Esophagus squamous epithelium (tissue), 5 donors: ENCODE data around the gene EPS8. TPM values are rescaled to one million over a fixed set of nuclear protein-coding genes. Genes with fewer than 3 reads are reported as not detected.

ENCODE experiments used
- DNase-seq: peaks from one replicate; lab custom pipeline; 2025; lab: John Stamatoyannopoulos, UW
- H3K27ac ChIP-seq, 4 donors: fragments of 200-600 bp; sonication (generic); one replicate each; pipeline ENCODE4 v1.5.1; 2016 to 2019; ENCODE audit warnings: mild to moderate bottlenecking in 1 of 4
- H3K27me3 ChIP-seq, 4 donors: fragments of 200-600 bp; sonication (generic); 1 replicate in 3 of 4; 2 replicates in 1 of 4; pipeline versions ENCODE4 v1.5.1 to v1.6.0; 2017 to 2021; ENCODE audit warnings: antibody characterized with exemption in 1 of 4
- H3K36me3 ChIP-seq, 3 donors: fragments of 200-600 bp; sonication (generic); one replicate each; pipeline ENCODE4 v1.5.1; 2016 to 2019
- H3K4me1 ChIP-seq, 3 donors: fragments of 200-600 bp; sonication (generic); one replicate each; pipeline ENCODE4 v1.5.1; 2017 to 2019
- H3K4me3 ChIP-seq, 4 donors: fragments of 200-600 bp; sonication (generic); 1 replicate in 3 of 4; 2 replicates in 1 of 4; pipeline ENCODE4 v1.5.1; 2016 to 2019; ENCODE audit warnings: mild to moderate bottlenecking in 2 of 4, moderate library complexity in 1 of 4
- H3K9me3 ChIP-seq, 3 donors: fragments of 200-600 bp; sonication (generic); one replicate each; pipeline ENCODE4 v1.5.1; 2016 to 2019
- CTCF ChIP-seq, 6 experiments: fragments of 450-650 bp in 4 of 6; fragments of 200-600 bp in 2 of 6; sonication (generic) in 2 of 6; IDR thresholded peaks; one replicate each; pipeline ENCODE4 v1.5.1; 2016 to 2019; ENCODE audit warnings: antibody characterized with exemption in 6 of 6, mild to moderate bottlenecking in 4 of 6, moderate library complexity in 4 of 6
- POLR2A ChIP-seq, 4 donors: fragments of 450-650 bp; IDR thresholded peaks; one replicate each; pipeline ENCODE4 v1.6.1; 2017; ENCODE audit warnings: antibody characterized with exemption in 4 of 4, mild to moderate bottlenecking in 4 of 4, moderate library complexity in 3 of 4
- whole genome bisulfite sequencing, 2 donors: methylation state at CpG; one replicate each; pipeline ENCODE4 v1.1.5; 2018; 5-methylcytosine and 5-hydroxymethylcytosine counted together
- intact Hi-C: fragments of 100-400 bp; cut with DNase I; formaldehyde crosslinking; loops from one replicate; pipeline ENCODE4 v1.15.0; 2022
- total RNA-seq, 4 donors: library from RNA; depleted of rRNA; stranded (reverse); fragments of >200 nt; gene quantifications; one replicate each; pipeline ENCODE4 v1.1.0, GENCODE V29; 2016
- donor health status: DM: yes; HTN: yes; CAD: no.

Gene EPS8
- total RNA-seq, 4 donors from 2014 or later = 14.2 to 56.6 (median 17.7) TPM

GRCh38 chr12:15731940-15732339 is 57.2 kb downstream of the EPS8 start:
- H3K9me3 ChIP-seq = no peaks in the 10 kb centered on the region
- no peak overlapping the region for H3K27ac ChIP-seq
- TF ChIP-seq POLR2A (IDR thresholded peaks at IDR 0.05) = no peak
- TF ChIP-seq CTCF (IDR thresholded peaks at IDR 0.05) = no peak
- DNase-seq = no peak
- WGBS, 2 donors = 89 to 94% methylated on average over 3 of the region's 3 CpGs
- H3K27me3 ChIP-seq = no peaks in the 10 kb centered on the region
- peaks cover 0 to 25% (median 3%) of the 10 kb centered on the region in 3 donors for H3K4me1 ChIP-seq
- intact Hi-C loops = no loop called here
- H3K4me3 ChIP-seq = no peak overlapping the region
- no peaks in the 10 kb centered on the region for H3K36me3 ChIP-seq

- TF ChIP-seq CTCF (IDR thresholded peaks at IDR 0.05) (no peak), POLR2A (IDR thresholded peaks at IDR 0.05) (no peak)
- H3K27me3 ChIP-seq = no peaks in the 10 kb centered on the region
- no peaks in the 10 kb centered on the region for H3K9me3 ChIP-seq
- H3K4me1 ChIP-seq = peaks cover 0 to 41% (median 3%) of the 10 kb centered on the region in 3 donors
- WGBS, 2 donors = 86 to 91% methylated on average over 4 of the region's 4 CpGs
- no peak overlapping the region for H3K27ac ChIP-seq
- DNase-seq = no peak
- H3K4me3 ChIP-seq = no peak overlapping the region
- intact Hi-C loops = no loop called here
- H3K36me3 ChIP-seq = no peaks in the 10 kb centered on the region
These were observed 60.1 kb downstream of the EPS8 start for GRCh38 chr12:15729097-15729496.

- H3K27ac ChIP-seq = peak overlapping the region in 2 of 4 donors; percentile 1 to 38
- H3K4me3 ChIP-seq = no peak overlapping the region
- H3K4me1 ChIP-seq = peaks cover 0 to 41% (median 3%) of the 10 kb centered on the region in 3 donors
- intact Hi-C loops = no loop called here
- no peak for DNase-seq
- H3K36me3 ChIP-seq = no peaks in the 10 kb centered on the region
- no peaks in the 10 kb centered on the region for H3K9me3 ChIP-seq
- H3K27me3 ChIP-seq = no peaks in the 10 kb centered on the region
- TF ChIP-seq CTCF (IDR thresholded peaks at IDR 0.05) (no peak), POLR2A (IDR thresholded peaks at IDR 0.05) (no peak)
- WGBS, 2 donors = 53 to 60% methylated on average over 5 of the region's 5 CpGs
These were observed 61.0 kb downstream of the EPS8 start for GRCh38 chr12:15728118-15728598.

GRCh38 chr12:15726878-15727150 is 62.4 kb downstream of the EPS8 start:
- H3K4me3 ChIP-seq = no peak overlapping the region
- H3K27ac ChIP-seq = peak overlapping the region in 3 of 4 donors; percentile 50 to 58 (median 52)
- TF ChIP-seq CTCF (IDR thresholded peaks at IDR 0.05) (no peak), POLR2A (IDR thresholded peaks at IDR 0.05) (no peak)
- H3K9me3 ChIP-seq = no peaks in the 10 kb centered on the region
- H3K36me3 ChIP-seq = no peaks in the 10 kb centered on the region
- intact Hi-C loops = no loop called here
- H3K27me3 ChIP-seq = no peaks in the 10 kb centered on the region
- H3K4me1 ChIP-seq = peaks cover 0 to 37% (median 3%) of the 10 kb centered on the region in 3 donors
- no peak for DNase-seq

- Histone ChIP-seq H3K27ac (peak overlapping the region in 3 of 4 donors; percentile 50 to 58 (median 52)), H3K4me1 (peaks cover 0 to 38% (median 3%) of the 10 kb centered on the region in 3 donors), H3K9me3 (no peaks in the 10 kb centered on the region), H3K27me3 (no peaks in the 10 kb centered on the region), H3K4me3 (no peak overlapping the region), H3K36me3 (no peaks in the 10 kb centered on the region)
- WGBS, 2 donors = 35 to 39% methylated on average over 2 of the region's 2 CpGs
- intact Hi-C loops = no loop called here
- TF ChIP-seq POLR2A (IDR thresholded peaks at IDR 0.05) (no peak), CTCF (IDR thresholded peaks at IDR 0.05) (no peak)
- no peak for DNase-seq
These were observed 62.9 kb downstream of the EPS8 start for GRCh38 chr12:15726027-15726877.
